Measurements from ENCODE around the gene ITGA1.
"Not testable (repeated sequence)": the region's sequence is repeated elsewhere in the genome, so short reads cannot be mapped to it uniquely, and the experiment has no call there.

The ITGA1 gene

DNA sequence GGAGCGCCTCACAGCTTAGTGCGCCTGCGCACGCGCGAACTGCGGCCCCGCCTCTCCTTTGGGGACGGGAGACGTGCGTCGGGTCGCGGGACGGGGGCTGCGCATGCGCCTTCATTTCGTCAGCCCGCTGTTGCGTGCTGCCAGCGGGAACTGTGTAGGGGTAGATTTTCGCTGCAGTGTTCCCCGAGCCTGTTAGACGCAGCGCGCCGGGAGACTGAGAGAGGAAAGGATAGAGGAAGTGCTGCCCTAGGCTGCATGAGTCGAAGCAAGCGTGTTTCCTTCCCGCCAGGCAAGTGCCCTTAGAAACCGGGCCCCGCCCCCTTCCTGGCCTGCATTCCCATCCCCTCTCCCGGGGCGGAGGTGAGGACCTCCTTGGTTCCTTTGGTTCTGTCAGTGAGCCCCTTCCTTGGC is 12.3 kb downstream of the ITGA1 start:
- in situ Hi-C loops (cut with MboI; ENCODE audit: low sequenced_read_pairs), result no loop called here

DNA sequence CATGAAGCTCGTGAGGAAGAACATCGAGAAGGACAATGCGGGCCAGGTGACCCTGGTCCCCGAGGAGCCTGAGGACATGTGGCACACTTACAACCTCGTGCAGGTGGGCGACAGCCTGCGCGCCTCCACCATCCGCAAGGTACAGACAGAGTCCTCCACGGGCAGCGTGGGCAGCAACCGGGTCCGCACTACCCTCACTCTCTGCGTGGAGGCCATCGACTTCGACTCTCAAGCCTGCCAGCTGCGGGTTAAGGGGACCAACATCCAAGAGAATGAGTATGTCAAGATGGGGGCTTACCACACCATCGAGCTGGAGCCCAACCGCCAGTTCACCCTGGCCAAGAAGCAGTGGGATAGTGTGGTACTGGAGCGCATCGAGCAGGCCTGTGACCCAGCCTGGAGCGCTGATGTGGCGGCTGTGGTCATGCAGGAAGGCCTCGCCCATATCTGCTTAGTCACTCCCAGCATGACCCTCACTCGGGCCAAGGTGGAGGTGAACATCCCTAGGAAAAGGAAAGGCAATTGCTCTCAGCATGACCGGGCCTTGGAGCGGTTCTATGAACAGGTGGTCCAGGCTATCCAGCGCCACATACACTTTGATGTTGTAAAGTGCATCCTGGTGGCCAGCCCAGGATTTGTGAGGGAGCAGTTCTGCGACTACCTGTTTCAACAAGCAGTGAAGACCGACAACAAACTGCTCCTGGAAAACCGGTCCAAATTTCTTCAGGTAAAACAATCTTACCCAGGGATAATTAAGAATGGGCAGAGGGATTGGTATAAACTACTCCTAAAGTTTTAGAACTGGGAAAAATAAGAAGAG is 12.9 kb downstream of the ITGA1 start:
- in situ Hi-C loops (cut with MboI; ENCODE audit: low sequenced_read_pairs), result no loop called here

DNA sequence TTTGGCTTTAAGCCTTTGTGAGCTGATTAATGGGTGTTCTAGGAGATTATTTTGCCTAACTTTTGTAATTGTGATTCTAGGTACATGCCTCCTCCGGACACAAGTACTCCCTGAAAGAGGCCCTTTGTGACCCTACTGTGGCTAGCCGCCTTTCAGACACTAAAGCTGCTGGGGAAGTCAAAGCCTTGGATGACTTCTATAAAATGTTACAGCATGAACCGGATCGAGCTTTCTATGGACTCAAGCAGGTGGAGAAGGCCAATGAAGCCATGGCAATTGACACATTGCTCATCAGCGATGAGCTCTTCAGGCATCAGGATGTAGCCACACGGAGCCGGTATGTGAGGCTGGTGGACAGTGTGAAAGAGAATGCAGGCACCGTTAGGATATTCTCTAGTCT is 13.6 kb downstream of the ITGA1 start:
- in situ Hi-C loops (cut with MboI; ENCODE audit: low sequenced_read_pairs), result no loop called here

DNA sequence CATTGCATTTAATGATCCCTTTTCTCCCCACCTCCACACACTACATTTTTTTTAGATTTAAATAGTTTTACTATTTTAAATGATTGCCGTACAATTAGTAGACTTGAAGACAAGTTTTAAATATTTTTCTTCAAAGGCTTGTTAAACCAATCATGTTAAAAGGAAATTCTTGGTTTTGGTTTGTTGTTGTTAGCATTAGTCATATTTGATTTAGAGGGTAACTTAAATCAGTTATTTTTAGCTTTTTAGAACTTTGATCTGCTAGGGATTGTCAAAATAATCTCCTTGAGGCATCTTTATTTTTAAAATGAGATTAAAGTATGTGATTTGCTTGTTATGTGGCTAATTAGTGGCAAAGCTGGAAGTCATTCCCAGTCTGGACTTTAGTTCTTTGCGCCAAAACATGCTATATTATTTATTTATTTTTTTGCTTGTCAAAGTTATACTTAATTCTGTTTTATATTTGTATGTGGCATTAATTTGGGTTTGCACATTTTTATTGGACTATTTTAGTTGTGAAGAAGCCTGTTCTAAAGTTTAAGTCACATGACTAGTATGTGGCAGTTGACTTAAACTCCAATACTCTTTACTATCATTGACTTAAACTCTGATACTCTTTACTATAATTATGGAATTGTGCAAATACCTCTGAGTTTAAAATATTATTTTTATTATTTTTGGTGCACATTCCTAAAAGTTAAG is 14.7 kb downstream of the ITGA1 start:
- in situ Hi-C loops (cut with MboI; ENCODE audit: low sequenced_read_pairs), result no loop called here

DNA sequence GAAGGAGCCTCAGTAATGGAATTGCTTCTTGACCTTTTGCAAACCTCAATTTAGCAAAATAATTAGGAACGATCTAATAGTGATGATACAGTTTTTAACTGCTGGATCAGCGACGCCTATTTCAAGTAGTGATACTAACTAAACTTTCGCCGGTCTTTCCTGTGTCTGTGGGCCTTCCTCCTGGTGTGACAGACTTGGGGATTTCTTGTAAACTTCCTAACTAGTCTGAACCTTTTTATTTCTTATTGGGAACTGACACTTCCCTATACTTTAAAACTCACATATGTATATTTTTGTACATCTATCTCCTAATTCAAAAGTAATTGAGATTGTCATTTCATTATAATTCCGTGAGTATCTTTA is 15.2 kb downstream of the ITGA1 start:
- in situ Hi-C loops (cut with MboI; ENCODE audit: low sequenced_read_pairs), result no loop called here

DNA sequence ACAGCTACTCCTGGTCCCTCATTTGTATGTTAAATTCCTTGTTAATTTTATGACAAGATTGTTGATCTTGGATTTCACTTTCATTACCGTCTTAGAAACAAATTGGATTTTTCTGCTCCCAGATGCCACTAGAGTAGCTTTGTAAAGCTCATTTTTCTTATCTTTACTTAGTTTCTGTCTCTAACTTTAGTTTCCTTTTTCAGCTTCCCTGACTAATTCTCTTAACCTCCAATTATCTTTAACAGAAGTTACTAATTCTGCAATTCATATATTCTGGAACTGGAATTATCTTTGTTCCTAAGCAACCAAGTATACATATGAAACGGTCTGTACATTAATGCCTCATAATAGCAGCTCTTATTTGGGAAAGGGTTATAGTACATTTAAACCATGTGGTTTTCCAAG is 16.7 kb downstream of the ITGA1 start:
- in situ Hi-C loops (cut with MboI; ENCODE audit: low sequenced_read_pairs), result no loop called here

DNA sequence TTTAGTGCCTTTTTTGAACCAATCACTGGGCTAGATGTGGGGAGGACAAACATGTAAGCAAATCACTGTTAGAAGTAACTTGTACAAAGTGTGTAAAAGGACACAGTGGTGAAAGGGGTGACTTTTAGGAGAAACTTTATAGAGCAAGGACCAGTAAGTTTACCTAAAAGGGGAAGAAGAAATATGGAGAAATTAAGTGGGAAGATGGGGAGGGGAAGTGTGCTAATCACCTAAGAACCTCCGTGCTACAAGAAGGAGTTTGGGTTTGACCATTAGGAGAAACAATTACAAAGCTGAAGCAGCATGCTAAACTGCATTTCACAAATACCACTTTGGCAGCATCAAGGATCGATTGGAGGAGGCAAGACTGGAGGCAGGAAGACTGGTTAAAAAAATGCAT is 17.3 kb downstream of the ITGA1 start:
- in situ Hi-C loops (cut with MboI; ENCODE audit: low sequenced_read_pairs), result no loop called here

DNA sequence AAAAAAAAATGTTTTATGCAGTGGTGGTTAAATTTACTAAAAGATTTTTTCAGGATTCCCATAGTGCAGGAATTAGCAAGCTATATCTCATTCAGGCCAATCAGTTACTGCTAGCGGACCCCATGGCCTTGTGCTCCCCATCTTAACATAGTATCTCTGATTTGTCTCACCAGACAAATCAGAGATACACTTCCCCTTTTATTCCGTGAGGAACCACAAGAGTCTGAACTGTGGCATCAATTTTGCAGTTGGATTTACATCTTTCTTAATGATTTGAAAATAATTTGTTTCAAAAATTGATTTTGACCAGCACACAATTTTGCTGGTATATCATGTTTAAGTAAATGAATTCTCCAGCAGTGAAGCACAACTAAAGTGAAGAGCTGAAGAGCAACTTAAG is 17.9 kb downstream of the ITGA1 start:
- in situ Hi-C loops (cut with MboI; ENCODE audit: low sequenced_read_pairs), result no loop called here

DNA sequence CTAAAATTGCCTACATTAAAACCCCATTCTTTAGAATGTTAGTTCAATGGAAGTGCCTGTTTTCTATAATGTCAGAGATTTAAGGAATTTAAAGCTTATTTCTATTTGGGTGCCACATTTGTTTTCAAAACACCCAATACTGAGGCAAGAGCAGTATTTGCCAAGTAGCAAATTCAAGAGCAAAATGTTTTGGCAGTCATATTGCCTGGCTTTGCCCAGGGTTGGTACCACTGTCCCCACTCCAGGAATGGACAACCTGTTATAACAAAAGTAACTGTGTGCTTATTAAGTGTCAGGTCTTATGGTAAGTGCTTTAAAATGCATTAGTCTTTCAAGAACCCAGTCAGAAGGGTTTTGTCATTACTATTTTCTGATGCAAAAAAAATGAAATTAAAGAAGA is 19.3 kb downstream of the ITGA1 start:
- in situ Hi-C loops (cut with MboI; ENCODE audit: low sequenced_read_pairs), result no loop called here

DNA sequence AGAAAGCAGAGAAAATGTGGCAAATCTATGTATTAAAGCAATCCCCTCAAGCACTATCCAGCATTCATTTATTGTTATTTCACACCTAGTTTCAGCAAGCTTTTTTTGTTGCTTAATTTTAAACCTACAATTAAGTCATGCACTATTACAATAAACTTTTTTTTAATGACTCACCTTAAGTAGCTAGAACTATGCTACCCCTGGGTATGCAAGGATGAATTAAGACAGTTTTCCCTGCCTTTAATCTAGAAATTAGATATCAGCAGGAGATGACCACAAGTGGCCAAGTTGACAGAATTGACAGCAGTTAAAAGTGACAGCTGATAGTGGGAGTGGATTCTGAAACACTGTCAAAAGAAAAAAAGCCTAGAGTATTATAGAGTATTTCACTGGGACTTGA is 20.0 kb downstream of the ITGA1 start:
- in situ Hi-C loops (cut with MboI; ENCODE audit: low sequenced_read_pairs), result no loop called here

DNA sequence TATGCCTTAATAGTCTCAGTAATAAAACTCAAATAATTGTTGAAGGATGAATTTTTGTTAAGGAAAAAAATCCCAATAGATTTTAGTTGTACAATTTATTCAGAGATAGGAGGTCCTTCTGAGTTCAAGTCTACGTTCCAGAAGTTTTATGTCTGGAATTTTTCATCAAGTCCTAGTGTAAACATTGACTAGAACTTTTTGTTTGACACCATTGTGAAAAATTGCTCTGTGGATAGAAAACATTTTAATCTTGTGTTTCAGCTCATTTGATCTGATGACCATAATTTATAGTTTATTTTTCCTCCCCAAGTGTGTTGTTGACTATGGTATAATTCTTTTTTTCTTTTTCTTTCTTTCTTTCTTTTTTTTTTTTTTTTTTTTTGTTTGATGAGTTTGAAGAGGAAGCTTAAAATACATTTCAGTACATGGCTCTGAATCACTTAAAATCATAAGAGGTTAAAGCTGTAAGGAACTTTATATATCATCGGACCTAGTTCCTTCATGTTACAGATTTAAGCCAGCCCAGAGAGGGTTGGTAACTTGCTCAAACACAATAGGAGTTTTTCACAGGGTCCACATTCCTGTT is 20.7 kb downstream of the ITGA1 start:
- in situ Hi-C loops (cut with MboI; ENCODE audit: low sequenced_read_pairs), result no loop called here

DNA sequence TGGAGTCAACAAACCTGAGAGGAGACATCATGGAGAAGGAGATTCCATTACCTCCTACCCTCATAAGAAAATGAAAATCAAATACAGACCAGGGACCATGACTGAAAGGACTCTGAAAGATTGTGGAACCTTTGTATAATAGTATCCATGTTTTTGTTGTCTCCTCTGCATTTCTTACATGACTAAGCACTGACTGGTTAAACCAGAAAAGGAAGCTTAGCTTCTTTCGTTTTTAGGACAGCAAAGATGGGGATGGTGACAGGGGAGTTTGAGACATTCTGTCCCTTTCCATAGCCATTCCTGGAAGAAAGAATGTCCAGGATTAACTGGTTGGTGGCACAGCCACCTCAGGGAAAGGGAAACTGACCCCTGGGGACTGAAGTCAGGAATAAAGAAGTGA is 22.2 kb downstream of the ITGA1 start:
- in situ Hi-C loops (cut with MboI; ENCODE audit: low sequenced_read_pairs), result no loop called here

DNA sequence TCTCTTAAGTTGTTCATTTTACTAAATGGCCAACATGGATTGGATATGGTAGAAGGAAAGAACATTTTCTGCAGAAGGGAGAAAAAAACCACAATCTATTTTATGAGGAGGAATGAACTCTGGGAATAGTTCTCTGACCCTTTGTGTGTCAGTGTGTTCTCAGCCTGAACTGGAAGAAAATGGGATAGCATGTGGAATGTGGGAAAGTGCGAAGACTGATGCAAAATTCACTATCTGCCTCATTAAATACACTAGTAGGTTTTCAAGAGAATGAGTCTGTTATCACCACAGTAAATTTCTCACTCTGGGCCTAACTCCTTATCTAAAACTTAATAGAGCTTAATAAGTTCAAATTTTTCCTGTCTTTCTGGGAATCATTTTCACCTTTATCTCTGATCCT is 22.7 kb downstream of the ITGA1 start:
- in situ Hi-C loops (cut with MboI; ENCODE audit: low sequenced_read_pairs), result no loop called here

DNA sequence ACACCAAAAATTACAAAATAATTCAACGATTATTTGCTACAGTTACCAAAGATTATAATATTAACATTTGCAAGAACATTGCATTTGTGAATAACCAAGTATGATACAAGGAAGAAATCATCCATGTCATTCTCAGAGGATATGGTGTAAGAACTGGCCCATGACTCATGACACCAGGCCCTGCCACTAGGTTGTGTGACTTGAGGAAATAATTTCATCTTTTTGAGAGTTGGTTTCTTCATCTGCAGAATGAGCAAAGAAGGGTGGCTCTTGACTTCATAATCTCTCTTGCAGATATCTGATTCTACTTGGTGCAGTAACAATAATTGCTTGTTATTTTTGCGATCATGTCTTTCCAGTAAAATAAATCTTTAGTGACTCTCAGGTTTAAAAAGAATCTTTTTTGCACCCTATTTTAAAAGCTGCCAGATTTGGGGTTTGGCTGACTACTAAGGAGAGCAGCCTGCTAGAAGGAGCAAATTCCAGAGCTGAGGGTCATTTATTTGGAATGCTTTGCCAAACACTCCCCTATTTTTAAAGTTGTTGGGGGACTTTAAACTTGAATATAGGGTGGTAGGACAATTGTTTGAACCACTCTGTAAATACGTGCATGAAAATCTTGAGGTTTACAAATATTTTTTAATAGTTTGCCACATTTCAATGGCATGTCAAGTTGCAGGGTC is 23.5 kb downstream of the ITGA1 start:
- in situ Hi-C loops (cut with MboI; ENCODE audit: low sequenced_read_pairs), result no loop called here

DNA sequence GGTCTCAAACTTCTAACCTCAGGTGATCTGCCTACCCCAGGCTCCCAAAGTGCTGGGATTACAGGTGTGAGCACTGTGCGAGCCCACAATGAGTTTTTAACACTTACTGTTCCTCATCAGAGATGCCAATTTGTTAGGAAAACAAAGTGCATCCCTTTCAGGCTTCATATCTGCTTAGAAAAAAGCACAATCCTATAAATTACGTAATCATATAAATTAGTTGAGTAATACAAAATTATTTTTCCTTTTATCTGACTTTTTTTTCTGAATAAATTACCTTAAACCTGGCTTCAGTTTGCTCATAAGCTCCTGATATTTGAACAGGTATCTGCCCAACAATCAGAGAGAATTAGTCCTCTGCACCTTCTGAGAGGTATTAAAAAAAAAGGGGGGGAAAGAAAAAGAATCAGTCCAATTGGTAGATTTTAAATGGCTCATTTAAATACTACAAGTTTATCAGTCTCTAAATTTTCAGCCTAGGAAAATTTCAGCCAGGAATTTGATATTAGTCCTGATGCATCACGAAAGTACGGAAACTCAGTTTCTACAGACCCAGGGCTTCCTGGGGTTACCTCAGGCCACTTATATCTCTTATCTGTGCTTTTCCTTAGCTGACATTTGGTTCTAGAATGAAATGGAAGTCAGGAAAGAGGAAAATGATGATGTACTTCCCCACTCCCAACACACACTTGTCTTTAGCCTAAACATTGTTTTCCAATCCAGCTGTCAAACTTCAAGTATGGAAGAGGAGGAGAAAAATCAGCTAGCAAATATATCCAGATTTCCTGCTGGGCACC is 26.8 kb downstream of the ITGA1 start:
- in situ Hi-C loops (cut with MboI; ENCODE audit: low sequenced_read_pairs), result no loop called here

DNA sequence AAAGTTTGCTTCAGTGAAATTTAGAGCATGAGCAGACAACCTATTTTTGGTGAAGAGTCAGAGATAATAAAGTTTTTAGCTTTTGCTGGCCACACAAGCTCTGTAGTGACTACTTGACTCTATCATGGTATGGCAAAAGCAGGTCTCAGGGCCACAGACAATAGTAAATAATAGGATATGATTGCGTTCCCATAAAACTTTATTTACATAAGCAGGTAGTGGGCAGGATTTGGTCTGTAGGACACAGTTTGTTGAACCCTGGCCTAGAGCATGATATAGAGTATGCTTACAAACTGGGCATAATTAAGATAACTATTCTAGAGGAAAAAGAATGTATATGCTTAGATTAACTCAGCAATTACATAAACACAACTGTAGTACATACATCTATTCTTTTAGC is 30.1 kb downstream of the ITGA1 start:
- in situ Hi-C loops (cut with MboI; ENCODE audit: low sequenced_read_pairs), result no loop called here

DNA sequence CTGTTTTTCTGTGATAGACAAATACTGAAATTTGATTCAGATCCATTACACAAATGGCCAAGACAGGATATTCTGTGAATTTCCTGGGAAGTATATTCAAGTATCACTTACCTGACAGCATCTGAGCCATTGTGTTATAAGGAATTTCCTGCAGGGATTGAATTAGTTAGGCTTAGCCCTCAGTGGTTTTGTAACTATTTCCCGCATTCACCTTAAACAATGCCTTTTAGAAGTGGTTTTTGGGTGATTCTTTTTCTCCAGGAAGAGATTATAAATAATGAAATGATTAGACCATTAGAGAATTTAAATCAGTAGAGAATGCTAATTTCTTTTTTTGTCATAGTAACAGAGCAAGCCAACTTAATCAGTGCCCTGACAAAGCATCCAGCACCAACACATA is 30.6 kb downstream of the ITGA1 start:
- in situ Hi-C loops (cut with MboI; ENCODE audit: low sequenced_read_pairs), result no loop called here

DNA sequence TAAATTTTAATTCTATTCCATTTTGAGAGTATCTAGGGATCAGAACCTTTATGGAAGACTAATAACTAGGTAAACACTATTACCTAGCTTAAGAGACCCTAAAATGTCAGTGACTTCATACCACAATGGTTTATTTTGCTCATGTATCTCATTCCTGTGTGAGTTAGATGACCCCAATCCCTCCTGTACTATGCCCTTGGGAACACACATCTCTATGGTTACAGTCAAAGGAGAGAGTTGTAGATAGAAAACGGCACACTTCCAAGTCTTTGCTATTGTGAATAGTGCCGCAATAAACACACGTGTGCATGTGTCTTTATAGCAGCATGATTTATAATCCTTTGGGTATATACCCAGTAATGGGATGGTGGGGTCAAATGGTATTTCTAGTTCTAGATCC is 31.1 kb downstream of the ITGA1 start:
- in situ Hi-C loops (cut with MboI; ENCODE audit: low sequenced_read_pairs), result not testable (repeated sequence)

DNA sequence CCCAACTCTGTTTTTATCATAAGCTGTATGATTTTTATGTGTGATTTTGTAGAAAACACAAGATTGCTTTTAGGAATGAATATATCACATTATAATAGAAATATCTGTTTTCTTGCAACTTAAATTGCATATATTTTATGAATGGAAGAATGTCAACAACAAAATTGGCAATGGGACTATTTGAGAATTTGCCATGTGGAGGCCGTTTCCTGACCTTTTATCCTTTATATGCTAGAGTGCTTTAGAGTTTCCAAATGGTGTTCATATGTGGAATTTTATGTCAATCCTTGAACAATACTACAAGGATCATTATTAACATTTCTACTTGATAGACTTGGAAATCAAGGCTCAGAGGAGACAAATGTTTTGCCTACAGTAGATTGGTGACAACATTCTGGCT is 34.2 kb downstream of the ITGA1 start:
- in situ Hi-C loops (cut with MboI; ENCODE audit: low sequenced_read_pairs), result no loop called here

DNA sequence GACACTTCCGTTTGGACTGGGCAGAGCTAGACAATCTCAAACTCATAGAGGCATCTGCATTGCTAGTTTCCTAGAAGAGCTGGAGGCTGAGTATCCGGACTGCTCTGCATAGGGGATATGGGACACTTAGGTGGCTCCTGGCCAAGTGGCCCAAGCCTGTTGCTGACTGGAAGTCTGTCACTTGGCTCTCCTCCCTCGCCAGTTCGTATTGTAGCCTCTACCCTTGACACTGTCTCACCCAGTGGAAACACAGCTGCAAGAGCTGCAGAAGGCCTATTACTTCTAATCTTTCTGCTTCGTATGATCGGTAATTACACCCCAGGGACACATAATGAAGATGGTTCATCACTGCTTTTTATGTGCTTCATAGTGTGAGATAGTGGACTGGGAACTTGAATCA is 34.7 kb downstream of the ITGA1 start:
- in situ Hi-C loops (cut with MboI; ENCODE audit: low sequenced_read_pairs), result no loop called here

DNA sequence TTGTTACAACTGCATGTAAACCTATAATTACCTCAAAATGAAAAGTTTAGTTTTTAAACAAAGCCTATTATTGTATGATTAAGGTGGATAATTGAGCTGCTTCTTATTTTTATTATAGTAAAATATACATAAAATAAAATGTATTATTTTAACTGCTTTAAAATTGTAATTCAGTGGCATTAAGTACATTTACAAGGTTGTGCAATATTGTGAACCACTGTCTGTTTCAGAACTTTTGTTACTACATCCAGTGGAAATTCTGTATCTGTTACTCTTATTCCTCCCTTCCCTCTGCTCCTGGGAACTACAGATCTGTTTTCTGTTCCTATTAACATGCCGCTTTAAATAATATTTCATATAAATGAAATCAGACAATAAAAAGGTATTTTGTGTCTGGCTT is 37.1 kb downstream of the ITGA1 start:
- in situ Hi-C loops (cut with MboI; ENCODE audit: low sequenced_read_pairs), result no loop called here

Measured in HL-60/S4 treated with retinoic acid at 250 ng/mL for 4 days and 3 days (cell line).